ENCODE data around the gene NOS2. TPM values are rescaled to one million over a fixed set of nuclear protein-coding genes. Genes with fewer than 3 reads are reported as not detected.
"Not testable (repeated sequence)": the region's sequence is repeated elsewhere in the genome, so short reads cannot be mapped to it uniquely, and the experiment has no call there.

The NOS2 gene
- polyA plus RNA-seq, 1 experiment = 0.02 TPM

- ChIA-PET CTCF (interaction anchor here (1.1 kb wide), 1 partner anchor 56 kb away, joined by 3 read pairs; no protein-coding TSS in a partner anchor), POLR2A (no interaction called here)
- no peaks in the 10 kb centered on the region for H3K36me3 ChIP-seq (ENCODE audit: control insufficient read depth, insufficient read depth, low read length)
- DNase-seq (ENCODE audit: low read depth) = no peak
- peaks cover 2% of the 10 kb centered on the region for H3K27me3 ChIP-seq (ENCODE audit: control insufficient read depth, insufficient read depth, low read length)
- TF ChIP-seq CTCF (IDR thresholded peaks at IDR 0.05; ENCODE audit: insufficient read depth, low read depth, low read length) = no peak
- H3K4me3 ChIP-seq (ENCODE audit: low read depth, low read length) = no peak overlapping the region
Measured at GRCh38 chr17:27824176-27824715, 23.9 kb upstream of the NOS2 start.

- DNase-seq (ENCODE audit: low read depth); POLR2A ChIA-PET; H3K27me3 ChIP-seq (ENCODE audit: control insufficient read depth, insufficient read depth, low read length); CTCF ChIA-PET; H3K4me3 ChIP-seq (ENCODE audit: low read depth, low read length); H3K36me3 ChIP-seq (ENCODE audit: control insufficient read depth, insufficient read depth, low read length): not testable (repeated sequence)
Measured at GRCh38 chr17:27822108-27822507, 21.8 kb upstream of the NOS2 start.

- peaks cover 2% of the 10 kb centered on the region for H3K27me3 ChIP-seq (ENCODE audit: control insufficient read depth, insufficient read depth, low read length)
- H3K4me3 ChIP-seq (ENCODE audit: low read depth, low read length) = no peak overlapping the region
- ChIA-PET CTCF (no interaction called here), POLR2A (no interaction called here)
- TF ChIP-seq CTCF (IDR thresholded peaks at IDR 0.05; ENCODE audit: insufficient read depth, low read depth, low read length) = no peak
- no peak for DNase-seq (ENCODE audit: low read depth)
- H3K36me3 ChIP-seq (ENCODE audit: control insufficient read depth, insufficient read depth, low read length) = no peaks in the 10 kb centered on the region
Measured at GRCh38 chr17:27821318-27821717, 21.0 kb upstream of the NOS2 start.

- Histone ChIP-seq H3K36me3 (ENCODE audit: control insufficient read depth, insufficient read depth, low read length) (no peaks in the 10 kb centered on the region), H3K4me3 (ENCODE audit: low read depth, low read length) (no peak overlapping the region), H3K27me3 (ENCODE audit: control insufficient read depth, insufficient read depth, low read length) (no peaks in the 10 kb centered on the region; the same call in 1 of the 2 replicates)
- no peak for TF ChIP-seq CTCF (IDR thresholded peaks at IDR 0.05; ENCODE audit: insufficient read depth, low read depth, low read length)
- POLR2A ChIA-PET = no interaction called here
- CTCF ChIA-PET = interaction anchor here (0.9 to 2.2 kb wide), 2 partner anchors 14 to 16 kb away, joined by 3 to 11 read pairs; no protein-coding TSS in a partner anchor
- DNase-seq (ENCODE audit: low read depth) = no peak
Measured at GRCh38 chr17:27819145-27819544, 18.8 kb upstream of the NOS2 start.

GRCh38 chr17:27818401-27819105 is 18.2 kb upstream of the NOS2 start:
- POLR2A ChIA-PET = no interaction called here
- Histone ChIP-seq H3K36me3 (ENCODE audit: control insufficient read depth, insufficient read depth, low read length) (no peaks in the 10 kb centered on the region), H3K4me3 (ENCODE audit: low read depth, low read length) (no peak overlapping the region), H3K27me3 (ENCODE audit: control insufficient read depth, insufficient read depth, low read length) (no peaks in the 10 kb centered on the region; the same call in 1 of the 2 replicates)
- no peak for DNase-seq (ENCODE audit: low read depth)
- TF ChIP-seq CTCF (IDR thresholded peaks at IDR 0.05; ENCODE audit: insufficient read depth, low read depth, low read length) = no peak
- CTCF ChIA-PET = interaction anchor here (0.6 to 2.2 kb wide), 3 partner anchors 13 to 48 kb away, joined by 3 to 11 read pairs (median 6); no protein-coding TSS in a partner anchor
